HepG2 (cell line): ENCODE measurements around the gene SP6. TPM values are rescaled to one million over a fixed set of nuclear protein-coding genes. Genes with fewer than 3 reads are reported as not detected.

Experiments
- AHDC1 ChIP-seq: sonication (generic); formaldehyde crosslinking; IDR thresholded peaks from 2 replicates; pipeline ENCODE4 v1.5.1; 2020; ENCODE audit warnings: mild to moderate bottlenecking, missing genetic modification reagents, borderline replicate concordance
- ELF1 ChIP-seq: sonication (generic); formaldehyde crosslinking; IDR thresholded peaks from 2 replicates; pipeline ENCODE4 v1.4.0; 2020; ENCODE audit warnings: missing genetic modification reagents
- FIP1L1 ChIP-seq: fragments of 200-400 bp; formaldehyde crosslinking; IDR thresholded peaks from 2 replicates; pipeline ENCODE4 v1.6.1; 2018; ENCODE audit warnings: low read depth, mild to moderate bottlenecking, low read length, moderate library complexity, borderline replicate concordance; ENCODE audit not compliant: insufficient read depth
- FOXM1 ChIP-seq: sonication (generic); formaldehyde crosslinking; IDR thresholded peaks from 2 replicates; pipeline ENCODE4 v1.5.0; 2020; ENCODE audit warnings: missing genetic modification reagents
- GLMP ChIP-seq: sonication (generic); formaldehyde crosslinking; IDR thresholded peaks from 2 replicates; pipeline ENCODE4 v1.9.0; 2021; ENCODE audit warnings: missing genetic modification reagents, mild to moderate bottlenecking, borderline replicate concordance
- MEF2D ChIP-seq: sonication (generic); formaldehyde crosslinking; IDR thresholded peaks from 2 replicates; pipeline ENCODE4 v1.5.1; 2020; ENCODE audit warnings: mild to moderate bottlenecking, missing genetic modification reagents
- MTA3 ChIP-seq: sonication (generic); formaldehyde crosslinking; IDR thresholded peaks from 2 replicates; pipeline ENCODE4 v1.4.0; 2020; ENCODE audit warnings: missing genetic modification reagents
- NR3C1 ChIP-seq: sonication (generic); formaldehyde crosslinking; IDR thresholded peaks from 2 replicates; pipeline ENCODE4 v1.4.0; 2020; ENCODE audit warnings: missing genetic modification reagents
- POLR2G ChIP-seq: fragments of 200-400 bp; formaldehyde crosslinking; IDR thresholded peaks from 2 replicates; pipeline ENCODE4 v1.6.1; 2018; ENCODE audit warnings: mild to moderate bottlenecking, low read depth, low read length, moderate library complexity
- RNF219 ChIP-seq: sonication (generic); formaldehyde crosslinking; IDR thresholded peaks from 2 replicates; pipeline ENCODE4 v1.5.0; 2020; ENCODE audit warnings: mild to moderate bottlenecking, missing genetic modification reagents
- SMAD9 ChIP-seq: sonication (generic); formaldehyde crosslinking; IDR thresholded peaks from 2 replicates; pipeline ENCODE4 v1.5.1; 2020; ENCODE audit warnings: mild to moderate bottlenecking, missing genetic modification reagents
- ZNF142 ChIP-seq: sonication (generic); formaldehyde crosslinking; IDR thresholded peaks from 2 replicates; pipeline ENCODE4 v1.4.0; 2020; ENCODE audit warnings: missing genetic modification reagents
- ZNF850 ChIP-seq: sonication (generic); formaldehyde crosslinking; conservative IDR thresholded peaks from 2 replicates; pipeline ENCODE4 v1.9.0; 2021; ENCODE audit warnings: mild to moderate bottlenecking, missing genetic modification reagents
- polyA plus RNA-seq, 8 experiments: library from polyadenylated mRNA; depleted of rRNA in 3 of 8; stranded (reverse) in 7 of 8; unstranded in 1 of 8; fragments of >200 nt; fragmentation: Illumina TruSeq in 4 of 8; extraction: Trizol in 4 of 8; gene quantifications; 2 replicates each; pipeline versions ENCODE4 v1.2.1 to v1.2.3, GENCODE V29; 2011 to 2016; ENCODE audit warnings: low read depth in 4 of 8, missing spikeins in 1 of 8, mixed read lengths in 1 of 8; ENCODE audit not compliant: insufficient read depth in 1 of 8
- total RNA-seq, 5 experiments: library from RNA; depleted of rRNA; stranded (reverse); fragments of >200 nt; fragmentation: Illumina TruSeq; extraction: Trizol; gene quantifications; 2 replicates each; pipeline ENCODE4 v1.2.3, GENCODE V29; 2016; ENCODE audit warnings: low read depth in 1 of 5

The SP6 gene
- total and polyA plus RNA-seq, 2 of the 13 experiments (the other 11 are each of a cell fraction or from before 2014, with no cell fraction given), result 0.07 TPM

- no peak for TF ChIP-seq ZNF142
- TF ChIP-seq MEF2D (CRISPR knock-in tag), result no peak; the same call in 1 of the 2 replicates
- TF ChIP-seq POLR2G, result peak; percentile 96
- TF ChIP-seq AHDC1 (CRISPR knock-in tag), result no peak
- 0 out of 2 replicates have a peak, but pooled peaks have one; percentile 2 for TF ChIP-seq SMAD9 (CRISPR knock-in tag)
- TF ChIP-seq ZNF850 (CRISPR knock-in tag), result no peak
- TF ChIP-seq MTA3 (CRISPR knock-in tag), result no peak
- no peak for TF ChIP-seq GLMP
- TF ChIP-seq NR3C1 (CRISPR knock-in tag), result no peak
- TF ChIP-seq RNF219 (CRISPR knock-in tag), result no peak
- TF ChIP-seq ELF1 (CRISPR knock-in tag), result peak; percentile 92
- 0 out of 2 replicates have a peak, but pooled peaks have one; percentile 16 for TF ChIP-seq FIP1L1
- TF ChIP-seq FOXM1 (CRISPR knock-in tag), result no peak
These were observed 45.1 kb upstream of the SP6 start, which contains the start of gene SP2 (continued) for GRCh38 chr17:47895856-47896671.
